ENCODE data around the gene CST1. TPM values are rescaled to one million over a fixed set of nuclear protein-coding genes. Genes with fewer than 3 reads are reported as not detected.
"Not testable (repeated sequence)": the region's sequence is repeated elsewhere in the genome, so short reads cannot be mapped to it uniquely, and the experiment has no call there.

The CST1 gene
- total RNA-seq, 2 experiments from 2014 or later = not detected

- Histone ChIP-seq H3K9me3 (ENCODE audit: control insufficient read depth in 1 of 2, insufficient read depth in 1 of 2, low read length in 2 of 2) (no peaks in the 10 kb centered on the region), H3K4me1 (ENCODE audit: insufficient read depth, low read length) (no peaks in the 10 kb centered on the region), H3K27me3 (ENCODE audit: control insufficient read depth in 1 of 2, insufficient read depth in 2 of 2, low read length in 2 of 2) (no peaks in the 10 kb centered on the region), H3K4me3 (ENCODE audit: low read length) (no peak overlapping the region), H3K27ac (ENCODE audit: low read depth in 1 of 2, low read length in 2 of 2) (no peak overlapping the region), H3K36me3 (ENCODE audit: insufficient read depth, low read length) (no peaks in the 10 kb centered on the region)
- DNase-seq (no peak), ATAC-seq (ENCODE audit: poor library complexity) (no peak)
- intact Hi-C loops (cut with DNase I, micrococcal nuclease) = no loop called here
- Mint-ChIP-seq H3K9me3 (peaks cover 3% of the 10 kb centered on the region), H3K36me3 (ENCODE audit: low read depth) (no peaks in the 10 kb centered on the region), H3K4me1 (ENCODE audit: low read depth) (no peaks in the 10 kb centered on the region), H3K27ac (no peak overlapping the region), H3K27me3 (peaks cover 23% of the 10 kb centered on the region), H3K4me3 (no peak overlapping the region)
- CTCF ChIA-PET = no interaction called here
- no peak for TF ChIP-seq CTCF (IDR thresholded peaks at IDR 0.05)
- POLR2A ChIA-PET = no interaction called here
Observed at GRCh38 chr20:23765578-23765977, 14.8 kb upstream of the CST1 start.

GRCh38 chr20:23764630-23765029, 13.9 kb upstream of the CST1 start:
- H3K27ac ChIP-seq (ENCODE audit: low read depth in 1 of 2, low read length in 2 of 2); DNase-seq; POLR2A ChIA-PET; CTCF ChIA-PET; H3K4me1 Mint-ChIP-seq (ENCODE audit: low read depth); H3K27me3 ChIP-seq (ENCODE audit: control insufficient read depth in 1 of 2, insufficient read depth in 2 of 2, low read length in 2 of 2); H3K27ac Mint-ChIP-seq; H3K36me3 ChIP-seq (ENCODE audit: insufficient read depth, low read length); H3K36me3 Mint-ChIP-seq (ENCODE audit: low read depth); ATAC-seq (ENCODE audit: poor library complexity); H3K4me1 ChIP-seq (ENCODE audit: insufficient read depth, low read length); H3K4me3 Mint-ChIP-seq; H3K9me3 Mint-ChIP-seq; H3K4me3 ChIP-seq (ENCODE audit: low read length); H3K9me3 ChIP-seq (ENCODE audit: control insufficient read depth in 1 of 2, insufficient read depth in 1 of 2, low read length in 2 of 2); intact Hi-C loops (cut with DNase I, micrococcal nuclease): not testable (repeated sequence)
- H3K27me3 Mint-ChIP-seq = peaks cover 22% of the 10 kb centered on the region

- peaks cover 13% of the 10 kb centered on the region for H3K27me3 Mint-ChIP-seq
- peaks cover 3% of the 10 kb centered on the region for H3K9me3 Mint-ChIP-seq
Observed at GRCh38 chr20:23763345-23763744, 12.6 kb upstream of the CST1 start.

More at GRCh38 chr20:23763345-23763744, 12.6 kb upstream of the CST1 start:
- ChIA-PET POLR2A (no interaction called here), CTCF (no interaction called here)
- TF ChIP-seq CTCF (IDR thresholded peaks at IDR 0.05) = no peak
- Histone ChIP-seq H3K27ac (ENCODE audit: low read depth in 1 of 2, low read length in 2 of 2) (no peak overlapping the region), H3K4me3 (ENCODE audit: low read length) (no peak overlapping the region), H3K27me3 (ENCODE audit: control insufficient read depth in 1 of 2, insufficient read depth in 2 of 2, low read length in 2 of 2) (no peaks in the 10 kb centered on the region), H3K36me3 (ENCODE audit: insufficient read depth, low read length) (no peaks in the 10 kb centered on the region), H3K9me3 (ENCODE audit: control insufficient read depth in 1 of 2, insufficient read depth in 1 of 2, low read length in 2 of 2) (no peaks in the 10 kb centered on the region), H3K4me1 (ENCODE audit: insufficient read depth, low read length) (no peaks in the 10 kb centered on the region)
- intact Hi-C loops (cut with DNase I, micrococcal nuclease) = no loop called here
- Mint-ChIP-seq H3K4me3 (no peak overlapping the region), H3K27ac (no peak overlapping the region), H3K36me3 (ENCODE audit: low read depth) (no peaks in the 10 kb centered on the region), H3K4me1 (ENCODE audit: low read depth) (no peaks in the 10 kb centered on the region)
- DNase-seq (no peak), ATAC-seq (ENCODE audit: poor library complexity) (no peak)
